ENCODE results near the gene KCNIP4. TPM values are rescaled to one million over a fixed set of nuclear protein-coding genes. Genes with fewer than 3 reads are reported as not detected.

The KCNIP4 gene
- total and polyA plus RNA-seq, 7 donors, result 0.03 TPM; not detected in 6

GRCh38 chr4:21884615-21885014 is 64.0 kb downstream of the KCNIP4 start:
- H3K27me3 ChIP-seq (ENCODE audit: insufficient read depth in 3 of 3, low read length in 2 of 3), result peaks cover 0 to 2% (median 0%) of the 10 kb centered on the region in 3 donors
- no peaks in the 10 kb centered on the region for H3K4me1 ChIP-seq
- H3K9me3 ChIP-seq, result no peaks in the 10 kb centered on the region
- intact Hi-C loops (cut with DNase I), result no loop called here
- WGBS, 3 donors, result 76 to 88% (median 77%) methylated on average over 2 of the region's 2 CpGs
- no peak overlapping the region for H3K27ac ChIP-seq
- no peak for ATAC-seq
- no peak for DNase-seq
- no peaks in the 10 kb centered on the region for H3K36me3 ChIP-seq (ENCODE audit: insufficient read depth in 1 of 2, low read depth in 1 of 2)
- no peak for TF ChIP-seq CTCF (IDR thresholded peaks at IDR 0.05)
- no peak overlapping the region for H3K4me3 ChIP-seq

- no peak for TF ChIP-seq CTCF (IDR thresholded peaks at IDR 0.05)
- WGBS, 3 donors, result 69 to 73% (median 73%) methylated on average over 4 of the region's 4 CpGs
These were observed 66.3 kb downstream of the KCNIP4 start for GRCh38 chr4:21882051-21882839.

GRCh38 chr4:21879187-21879586 is 69.4 kb downstream of the KCNIP4 start:
- no peak overlapping the region for H3K4me3 ChIP-seq
- H3K27me3 ChIP-seq (ENCODE audit: insufficient read depth in 3 of 3, low read length in 2 of 3), result no peaks in the 10 kb centered on the region
- H3K27ac ChIP-seq, result no peak overlapping the region
- DNase-seq, result no peak
- H3K4me1 ChIP-seq, result no peaks in the 10 kb centered on the region
- 63 to 79% (median 69%) methylated on average over 3 of the region's 3 CpGs for WGBS, 3 donors
- TF ChIP-seq CTCF (IDR thresholded peaks at IDR 0.05), result no peak
- intact Hi-C loops (cut with DNase I), result no loop called here
- no peak for ATAC-seq
- H3K9me3 ChIP-seq, result no peaks in the 10 kb centered on the region
- H3K36me3 ChIP-seq (ENCODE audit: insufficient read depth in 1 of 2, low read depth in 1 of 2), result no peaks in the 10 kb centered on the region

More at GRCh38 chr4:21882051-21882839, 66.3 kb downstream of the KCNIP4 start:
- H3K27ac ChIP-seq, result no peak overlapping the region
- intact Hi-C loops (cut with DNase I), result no loop called here
- H3K4me1 ChIP-seq, result no peaks in the 10 kb centered on the region
- peaks cover 0 to 2% (median 0%) of the 10 kb centered on the region in 3 donors for H3K27me3 ChIP-seq (ENCODE audit: insufficient read depth in 3 of 3, low read length in 2 of 3)
- H3K9me3 ChIP-seq, result no peaks in the 10 kb centered on the region
- ATAC-seq (no peak), DNase-seq (no peak)
- no peak overlapping the region for H3K4me3 ChIP-seq
- H3K36me3 ChIP-seq (ENCODE audit: insufficient read depth in 1 of 2, low read depth in 1 of 2), result no peaks in the 10 kb centered on the region

- no peak overlapping the region for H3K27ac ChIP-seq
- 62 to 79% (median 65%) methylated on average over 1 of the region's 1 CpG for WGBS, 3 donors
These were observed 71.9 kb downstream of the KCNIP4 start for GRCh38 chr4:21876711-21877110.

More at GRCh38 chr4:21876711-21877110, 71.9 kb downstream of the KCNIP4 start:
- H3K4me1 ChIP-seq, result no peaks in the 10 kb centered on the region
- H3K36me3 ChIP-seq (ENCODE audit: insufficient read depth in 1 of 2, low read depth in 1 of 2), result no peaks in the 10 kb centered on the region
- DNase-seq, result no peak
- H3K4me3 ChIP-seq, result no peak overlapping the region
- no peaks in the 10 kb centered on the region for H3K27me3 ChIP-seq (ENCODE audit: insufficient read depth in 3 of 3, low read length in 2 of 3)
- H3K9me3 ChIP-seq, result no peaks in the 10 kb centered on the region
- ATAC-seq, result no peak
- intact Hi-C loops (cut with DNase I), result no loop called here
- no peak for TF ChIP-seq CTCF (IDR thresholded peaks at IDR 0.05)

Measured in psoas muscle (tissue), 8 donors.